K562 (cell line): ENCODE data around the gene KRTAP5-6. TPM values are rescaled to one million over a fixed set of nuclear protein-coding genes. Genes with fewer than 3 reads are reported as not detected.
"Not testable (repeated sequence)": the region's sequence is repeated elsewhere in the genome, so short reads cannot be mapped to it uniquely, and the experiment has no call there.

Experiments used
- ATAC-seq: fragments of 200-7000 bp; cut with Tn5 transposase; 3 replicates; pipeline ENCODE4 v1.9.1; 2020; ENCODE audit warnings: moderate library complexity
- BruUV-seq: library from RNA; stranded (reverse); fragments of 400-500 nt; replicated peaks from 2 replicates; lab custom pipeline; 2021; lab: Mats Ljungman, UMichigan
- CTCF ChIA-PET: fragments of 300-600 bp; formaldehyde crosslinking; extraction: SDS; loops from one replicate; lab custom pipeline; 2021; ENCODE audit warnings: low intra/inter-chr PET ratio; lab: Yijun Ruan, JAX
- POLR2A ChIA-PET: fragments of 300-600, 350-650 bp; sonication (Branson Sonifier 250); formaldehyde crosslinking; extraction: SDS; loops from one replicate; lab custom pipeline; 2021; ENCODE audit warnings: antibody characterized with exemption, inconsistent platforms; lab: Yijun Ruan, JAX
- DNase-seq, 4 experiments: peaks; one replicate each; pipeline versions ENCODE4 v3.0.0 to v3.0.0-alpha.2; 2011 to 2018; ENCODE audit warnings: low spot score in 3 of 4, mixed read lengths in 3 of 4; ENCODE audit errors: extremely low read depth in 1 of 4
- FAIRE-seq: peaks from 2 replicates; lab custom pipeline; 2011; peaks lifted over from hg19 to GRCh38; lab: Jason Lieb, UNC
- H2AFZ ChIP-seq: 2 replicates; pipeline ENCODE4 v1.6.0; 2011; ENCODE audit warnings: low read depth, low read length, control low read depth, inconsistent platforms
- H3K27ac ChIP-seq: fragments of 200-600 bp; 3 replicates; pipeline ENCODE4 v1.8.0; 2011; ENCODE audit warnings: low read depth, mild to moderate bottlenecking, control low read depth, inconsistent platforms, low read length, moderate library complexity, mixed read lengths; ENCODE audit errors: extremely low read depth
- H3K27me3 ChIP-seq, 2 experiments: fragments of 300-600 bp in 1 of 2; 2 replicates in 1 of 2; 3 replicates in 1 of 2; pipeline versions ENCODE4 v1.6.0 to v1.8.0; 2011; ENCODE audit warnings: inconsistent platforms in 2 of 2, low read length in 2 of 2, mild to moderate bottlenecking in 1 of 2, mixed read lengths in 1 of 2, moderate library complexity in 1 of 2; ENCODE audit not compliant: control insufficient read depth in 2 of 2, insufficient read depth in 2 of 2
- H3K36me3 ChIP-seq: fragments of 300-600 bp; 3 replicates; pipeline ENCODE4 v1.8.0; 2011; ENCODE audit warnings: mild to moderate bottlenecking, low read length, inconsistent platforms; ENCODE audit not compliant: control insufficient read depth, insufficient read depth
- H3K4me1 ChIP-seq, 2 experiments: fragments of 200-600 bp in 1 of 2; replicated peaks in 1 of 2; 2 replicates in 1 of 2; 3 replicates in 1 of 2; pipeline versions ENCODE4 v1.5.1 to v1.8.0; 2011; ENCODE audit warnings: inconsistent platforms in 2 of 2, low read length in 2 of 2, mild to moderate bottlenecking in 1 of 2, mixed read lengths in 1 of 2, moderate library complexity in 1 of 2; ENCODE audit not compliant: control insufficient read depth in 2 of 2, insufficient read depth in 2 of 2
- H3K4me2 ChIP-seq: 2 replicates; pipeline ENCODE4 v1.6.1; 2011; ENCODE audit warnings: low read length, control low read depth, inconsistent platforms, mixed read lengths; ENCODE audit not compliant: insufficient read depth
- H3K4me3 ChIP-seq: fragments of 200-600 bp; sonication (generic), shearing (Covaris generic); 2 replicates; pipeline ENCODE4 v1.5.1; 2016; ENCODE audit warnings: control low read depth, inconsistent platforms
- H3K79me2 ChIP-seq: fragments of 200-600 bp; 3 replicates; pipeline ENCODE4 v1.8.0; 2011; ENCODE audit warnings: low read length, inconsistent platforms; ENCODE audit not compliant: control insufficient read depth, insufficient read depth
- H3K9ac ChIP-seq, 2 experiments: 2 replicates each; pipeline versions ENCODE4 v1.6.0 to v1.6.1; 2011; ENCODE audit warnings: low read depth in 2 of 2, low read length in 2 of 2, control low read depth in 1 of 2, inconsistent platforms in 1 of 2, mild to moderate bottlenecking in 1 of 2, mixed read lengths in 1 of 2; ENCODE audit not compliant: insufficient read depth in 1 of 2
- H3K9me1 ChIP-seq: one replicate; pipeline ENCODE4 v1.6.0; 2011; ENCODE audit warnings: inconsistent platforms, mild to moderate bottlenecking, low read length, moderate library complexity; ENCODE audit not compliant: control insufficient read depth, insufficient read depth
- H3K9me3 ChIP-seq: replicated peaks from 2 replicates; pipeline ENCODE4 v1.5.1; 2011; ENCODE audit warnings: low read depth, low read length, inconsistent platforms; ENCODE audit not compliant: control insufficient read depth, insufficient read depth
- H4K20me1 ChIP-seq: replicated peaks from 2 replicates; pipeline ENCODE4 v1.6.1; 2011; ENCODE audit warnings: low read length, inconsistent platforms, mixed read lengths; ENCODE audit not compliant: control insufficient read depth, insufficient read depth
- ILK ChIP-seq: fragments of 450-650 bp; IDR thresholded peaks from 2 replicates; pipeline ENCODE4 v1.6.1; 2016; ENCODE audit warnings: missing genetic modification characterization, low read depth, mild to moderate bottlenecking, missing compliant biosample characterization, moderate library complexity, borderline replicate concordance
- SIRT6 ChIP-seq: IDR thresholded peaks from one replicate; pipeline ENCODE4 v1.6.1; 2012; ENCODE audit warnings: low read depth, mild to moderate bottlenecking, control low read depth, inconsistent platforms, low read length, moderate library complexity
- TBP ChIP-seq: optimal IDR thresholded peaks from 2 replicates; pipeline ENCODE3; 2011; ENCODE audit warnings: low read depth, low read length, improper control_type of control experiment
- WGBS: fragments of 100-300 bp; shearing (Covaris generic); methylation state at CpG from one replicate; pipeline ENCODE4 v1.1.6; 2016; ENCODE audit warnings: low coverage, mixed read lengths; ENCODE audit not compliant: insufficient coverage; ENCODE audit errors: missing lambda C conversion rate; 5-methylcytosine and 5-hydroxymethylcytosine counted together
- in situ Hi-C: fragments of 300-500 bp; cut with MboI; formaldehyde crosslinking; loops from 4 replicates; pipeline ENCODE4 v1.15.0; 2018; ENCODE audit warnings: inconsistent platforms, mixed read lengths
- intact Hi-C: fragments of 100-400 bp; cut with micrococcal nuclease; formaldehyde crosslinking; loops from 2 replicates; pipeline ENCODE4 v1.14.2; 2022
- polyA plus RNA-seq, 8 experiments: library from polyadenylated mRNA; depleted of rRNA in 4 of 8; stranded (reverse) in 5 of 8; unstranded in 3 of 8; fragments of >200 nt; fragmentation: Nextera tagmentation in 2 of 8; fragmentation: Illumina TruSeq in 1 of 8; extraction: Ambion mirVana in 2 of 8; extraction: Trizol in 1 of 8; gene quantifications; 2 replicates each; pipeline versions ENCODE4 v1.2.1 to v1.2.3, GENCODE V29; 2011 to 2014; ENCODE audit warnings: inconsistent platforms in 1 of 8, missing spikeins in 1 of 8
- total RNA-seq, 7 experiments: library from RNA; depleted of rRNA in 6 of 7; stranded (reverse); fragments of >200 nt in 6 of 7; fragmentation: Illumina TruSeq in 2 of 7; extraction: Trizol in 2 of 7; gene quantifications; 2 replicates each; pipeline versions ENCODE4 v1.2.1 to v1.2.3, GENCODE V29; 2011 to 2021; ENCODE audit warnings: low replicate concordance in 1 of 7
- TF ChIP-seq, protein P1 (sequence below): fragments of 450-650 bp; IDR thresholded peaks from 2 replicates; pipeline ENCODE4 v1.6.1; 2016; ENCODE audit warnings: mild to moderate bottlenecking

KRTAP5-6 gene
- total and polyA plus RNA-seq, 9 of the 15 experiments (the other 6 are each of a cell fraction or from before 2014, with no cell fraction given) = not detected

DNA sequence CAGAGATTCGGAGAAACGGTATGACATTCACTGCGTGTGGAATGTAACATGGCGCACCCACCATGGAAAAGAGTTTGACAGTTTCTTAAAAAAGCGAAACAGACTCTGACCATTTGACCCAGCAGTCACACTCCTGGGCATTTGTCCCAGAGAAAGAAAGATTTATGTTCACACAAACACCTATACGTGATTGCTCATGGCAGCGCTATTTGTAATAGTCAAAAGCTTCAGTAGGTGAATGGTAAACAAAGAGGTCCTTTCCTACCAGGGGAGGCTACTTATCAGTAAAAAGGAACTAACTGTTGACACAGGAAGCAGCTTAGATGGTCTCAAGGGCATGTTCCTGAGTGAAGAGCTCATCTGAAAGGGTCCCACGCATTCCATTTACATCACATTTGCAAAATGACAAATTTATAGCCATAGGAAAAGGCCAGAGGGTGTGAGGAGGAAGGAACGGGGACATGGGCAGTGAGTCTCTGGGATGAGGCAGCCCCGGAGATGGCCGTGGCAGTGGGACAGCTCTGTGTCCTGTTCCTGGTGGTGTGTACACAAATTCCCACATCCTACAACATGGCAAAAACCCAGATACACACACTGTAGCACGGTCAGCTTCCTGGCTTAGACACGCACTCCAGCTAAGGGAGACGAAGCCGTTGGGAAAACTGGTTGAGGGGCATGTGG lies 14.6 kb upstream of the KRTAP5-6 start (continued):
- TF ChIP-seq SIRT6 (no peak), ILK (tag) (no peak), TBP (no peak)
- TF ChIP-seq, protein P1, sequence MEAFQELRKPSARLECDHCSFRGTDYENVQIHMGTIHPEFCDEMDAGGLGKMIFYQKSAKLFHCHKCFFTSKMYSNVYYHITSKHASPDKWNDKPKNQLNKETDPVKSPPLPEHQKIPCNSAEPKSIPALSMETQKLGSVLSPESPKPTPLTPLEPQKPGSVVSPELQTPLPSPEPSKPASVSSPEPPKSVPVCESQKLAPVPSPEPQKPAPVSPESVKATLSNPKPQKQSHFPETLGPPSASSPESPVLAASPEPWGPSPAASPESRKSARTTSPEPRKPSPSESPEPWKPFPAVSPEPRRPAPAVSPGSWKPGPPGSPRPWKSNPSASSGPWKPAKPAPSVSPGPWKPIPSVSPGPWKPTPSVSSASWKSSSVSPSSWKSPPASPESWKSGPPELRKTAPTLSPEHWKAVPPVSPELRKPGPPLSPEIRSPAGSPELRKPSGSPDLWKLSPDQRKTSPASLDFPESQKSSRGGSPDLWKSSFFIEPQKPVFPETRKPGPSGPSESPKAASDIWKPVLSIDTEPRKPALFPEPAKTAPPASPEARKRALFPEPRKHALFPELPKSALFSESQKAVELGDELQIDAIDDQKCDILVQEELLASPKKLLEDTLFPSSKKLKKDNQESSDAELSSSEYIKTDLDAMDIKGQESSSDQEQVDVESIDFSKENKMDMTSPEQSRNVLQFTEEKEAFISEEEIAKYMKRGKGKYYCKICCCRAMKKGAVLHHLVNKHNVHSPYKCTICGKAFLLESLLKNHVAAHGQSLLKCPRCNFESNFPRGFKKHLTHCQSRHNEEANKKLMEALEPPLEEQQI = no peak

DNA sequence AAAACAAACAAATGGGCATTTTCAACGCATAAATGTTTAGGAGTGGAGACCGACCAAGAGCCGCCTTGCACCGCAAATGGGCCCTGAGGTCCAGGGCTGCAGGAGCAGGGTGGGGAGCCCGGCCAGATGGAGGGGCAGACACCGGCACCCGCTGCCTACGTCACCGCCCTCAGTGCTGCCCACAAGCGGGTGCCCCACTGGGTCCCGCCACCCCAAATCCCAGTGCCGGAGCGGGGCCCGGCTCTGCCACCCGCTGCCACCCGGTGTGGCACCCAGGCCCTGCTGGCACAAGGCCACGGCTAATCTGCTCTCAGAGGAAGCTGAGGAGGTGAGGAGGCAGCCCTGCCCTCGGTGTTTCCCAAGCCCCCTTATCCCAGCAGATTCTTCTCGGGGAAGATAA lies 13.8 kb upstream of the KRTAP5-6 start:
- H3K4me2 ChIP-seq, BruUV-seq, H3K36me3 ChIP-seq, H3K9me1 ChIP-seq, H2AFZ ChIP-seq, intact Hi-C loops, DNase-seq, POLR2A ChIA-PET, FAIRE-seq, H4K20me1 ChIP-seq, ATAC-seq, H3K27ac ChIP-seq, H3K9me3 ChIP-seq, H3K4me3 ChIP-seq, H3K9ac ChIP-seq, CTCF ChIA-PET, H3K79me2 ChIP-seq, H3K4me1 ChIP-seq: not testable (repeated sequence)
- 6% methylated on average over 12 of the region's 19 CpGs for WGBS
- peaks cover 8 to 31% of the 10 kb centered on the region in 2 experiments; a peak in 4 of 5 replicates for H3K27me3 ChIP-seq
- in situ Hi-C loops = loop anchor here (25.0 kb wide), 1 partner anchor 329 kb away; no protein-coding TSS in a partner anchor

DNA sequence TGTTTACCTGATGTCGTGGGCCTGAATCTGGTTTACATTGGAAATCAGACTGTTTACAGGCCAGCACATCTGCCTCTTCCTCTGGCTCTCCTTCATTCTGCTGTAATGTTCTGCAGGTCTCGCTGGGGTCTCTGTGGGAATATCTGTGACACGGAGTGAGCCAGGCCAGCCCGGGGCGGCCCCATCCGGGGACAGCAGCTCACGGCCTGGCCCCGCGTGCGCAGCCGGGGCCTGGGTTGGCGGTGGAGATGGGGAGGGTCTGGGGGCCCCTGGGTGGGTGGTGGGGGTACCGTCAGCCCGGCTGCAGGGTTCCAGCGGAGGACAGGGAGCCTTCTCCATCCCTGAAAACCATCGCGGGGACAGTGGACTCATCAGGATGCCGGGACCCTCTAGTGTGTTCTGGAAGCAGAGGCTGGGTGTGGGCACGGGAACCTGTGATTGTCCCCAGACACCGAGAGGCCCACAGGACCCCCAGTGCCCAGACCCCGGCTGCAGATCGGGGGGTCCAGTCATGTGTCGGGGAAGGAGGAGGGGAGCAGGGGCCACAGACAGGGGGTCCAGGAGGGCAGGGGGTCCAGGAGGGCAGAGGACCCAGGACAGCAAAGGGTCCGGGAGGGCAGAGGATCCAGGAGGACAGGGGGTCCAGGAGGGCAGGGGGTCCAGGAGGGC lies 13.0 kb upstream of the KRTAP5-6 start:
- CTCF ChIA-PET, BruUV-seq: not testable (repeated sequence)
- WGBS = 0% methylated on average over 3 of the region's 24 CpGs

More for the DNA sequence above, 13.0 kb upstream of the KRTAP5-6 start:
- peaks cover 8 to 31% of the 10 kb centered on the region in 2 experiments; a peak in 4 of 5 replicates for H3K27me3 ChIP-seq
- H3K4me1 ChIP-seq, H2AFZ ChIP-seq, FAIRE-seq, intact Hi-C loops, H3K79me2 ChIP-seq, H3K4me2 ChIP-seq, H4K20me1 ChIP-seq, H3K9me3 ChIP-seq, H3K9me1 ChIP-seq, POLR2A ChIA-PET, DNase-seq, ATAC-seq, H3K9ac ChIP-seq, H3K27ac ChIP-seq, H3K4me3 ChIP-seq, H3K36me3 ChIP-seq: not testable (repeated sequence)
- in situ Hi-C loops = loop anchor here (25.0 kb wide), 1 partner anchor 328 kb away; no protein-coding TSS in a partner anchor
